AG04449 (cell line): ENCODE measurements around the gene PPP1R14D.

ENCODE experiments used
- CTCF ChIA-PET: fragments of 350-600 bp; formaldehyde crosslinking; extraction: SDS; loops from one replicate; lab custom pipeline; 2021; ENCODE audit warnings: antibody characterized with exemption; lab: Yijun Ruan, JAX
- POLR2A ChIA-PET: fragments of 400-600, 350-600 bp; formaldehyde crosslinking; extraction: SDS; loops from one replicate; lab custom pipeline; 2020; ENCODE audit warnings: antibody characterized with exemption, inconsistent platforms; lab: Yijun Ruan, JAX
- DNase-seq: peaks from one replicate; pipeline ENCODE4 v3.0.0-alpha.2; 2010; ENCODE audit warnings: low read depth, low spot score
- H3K4me3 ChIP-seq: 2 replicates; pipeline ENCODE4 v1.5.1; 2011; ENCODE audit warnings: low read depth, mild to moderate bottlenecking, control low read depth, low read length
- TF ChIP-seq, protein P1 (sequence below): IDR thresholded peaks from one replicate; pipeline ENCODE4 v1.5.1; 2011; ENCODE audit warnings: mild to moderate bottlenecking, moderate library complexity, low read length, control low read depth, inconsistent platforms; ENCODE audit not compliant: insufficient read depth; ENCODE audit errors: missing control alignments

Gene PPP1R14D

DNA sequence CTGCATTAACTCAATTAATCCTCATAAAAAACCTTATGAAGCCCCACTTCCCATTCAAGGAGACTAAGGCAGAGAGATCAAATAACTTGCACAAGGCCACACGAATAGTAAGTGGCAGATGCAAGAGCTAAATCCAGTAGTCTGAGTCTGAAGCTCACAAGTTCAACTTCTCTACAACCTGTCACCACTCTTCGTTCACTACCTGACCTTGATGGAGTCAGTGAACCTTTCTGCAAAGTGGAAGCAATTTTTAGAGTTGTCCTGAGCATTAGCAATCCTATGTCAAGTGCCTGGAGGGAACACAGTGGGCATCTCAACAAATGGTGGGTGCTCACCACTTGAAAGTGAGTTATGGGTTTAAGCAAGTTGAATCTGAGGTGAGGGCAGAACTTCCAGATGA is 13.2 kb upstream of the PPP1R14D start:
- TF ChIP-seq, protein P1, sequence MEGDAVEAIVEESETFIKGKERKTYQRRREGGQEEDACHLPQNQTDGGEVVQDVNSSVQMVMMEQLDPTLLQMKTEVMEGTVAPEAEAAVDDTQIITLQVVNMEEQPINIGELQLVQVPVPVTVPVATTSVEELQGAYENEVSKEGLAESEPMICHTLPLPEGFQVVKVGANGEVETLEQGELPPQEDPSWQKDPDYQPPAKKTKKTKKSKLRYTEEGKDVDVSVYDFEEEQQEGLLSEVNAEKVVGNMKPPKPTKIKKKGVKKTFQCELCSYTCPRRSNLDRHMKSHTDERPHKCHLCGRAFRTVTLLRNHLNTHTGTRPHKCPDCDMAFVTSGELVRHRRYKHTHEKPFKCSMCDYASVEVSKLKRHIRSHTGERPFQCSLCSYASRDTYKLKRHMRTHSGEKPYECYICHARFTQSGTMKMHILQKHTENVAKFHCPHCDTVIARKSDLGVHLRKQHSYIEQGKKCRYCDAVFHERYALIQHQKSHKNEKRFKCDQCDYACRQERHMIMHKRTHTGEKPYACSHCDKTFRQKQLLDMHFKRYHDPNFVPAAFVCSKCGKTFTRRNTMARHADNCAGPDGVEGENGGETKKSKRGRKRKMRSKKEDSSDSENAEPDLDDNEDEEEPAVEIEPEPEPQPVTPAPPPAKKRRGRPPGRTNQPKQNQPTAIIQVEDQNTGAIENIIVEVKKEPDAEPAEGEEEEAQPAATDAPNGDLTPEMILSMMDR: no peak
- no peak for DNase-seq
- no peak overlapping the region for H3K4me3 ChIP-seq
- CTCF ChIA-PET: no interaction called here
- POLR2A ChIA-PET: no interaction called here

- TF ChIP-seq, protein P1: no peak
- no peak for DNase-seq
- no peak overlapping the region for H3K4me3 ChIP-seq
- ChIA-PET POLR2A (no interaction called here), CTCF (interaction anchor here (0.6 to 0.8 kb wide), 2 partner anchors 56 to 235 kb away, joined by 4 read pairs; partner anchors contain the start of gene VPS18)
Observed at GRCh38 chr15:40838756-40839155, 10.2 kb upstream of the PPP1R14D start.

DNA sequence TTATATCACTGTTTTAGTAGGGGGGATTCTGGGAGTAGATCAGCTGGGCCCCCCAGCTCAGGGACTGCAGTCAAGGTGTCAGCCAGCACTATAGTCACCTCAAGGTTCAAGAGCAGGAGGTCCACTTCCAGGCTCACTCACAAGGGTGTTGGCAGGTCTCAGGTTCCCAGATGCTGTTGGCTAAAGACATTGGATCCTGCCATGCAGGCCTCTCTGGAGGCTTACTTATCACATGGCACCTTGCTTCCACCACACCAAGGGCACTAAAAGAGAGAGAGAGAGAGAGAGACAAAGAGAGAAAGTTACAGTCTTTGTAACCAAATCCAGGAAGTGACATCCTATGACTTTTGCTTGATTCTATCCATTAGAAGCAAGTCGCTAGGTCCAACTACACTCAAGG is 7.5 kb upstream of the PPP1R14D start:
- TF ChIP-seq, protein P1: no peak
- POLR2A ChIA-PET: no interaction called here
- DNase-seq: no peak
- CTCF ChIA-PET: no interaction called here
- H3K4me3 ChIP-seq: no peak overlapping the region

DNA sequence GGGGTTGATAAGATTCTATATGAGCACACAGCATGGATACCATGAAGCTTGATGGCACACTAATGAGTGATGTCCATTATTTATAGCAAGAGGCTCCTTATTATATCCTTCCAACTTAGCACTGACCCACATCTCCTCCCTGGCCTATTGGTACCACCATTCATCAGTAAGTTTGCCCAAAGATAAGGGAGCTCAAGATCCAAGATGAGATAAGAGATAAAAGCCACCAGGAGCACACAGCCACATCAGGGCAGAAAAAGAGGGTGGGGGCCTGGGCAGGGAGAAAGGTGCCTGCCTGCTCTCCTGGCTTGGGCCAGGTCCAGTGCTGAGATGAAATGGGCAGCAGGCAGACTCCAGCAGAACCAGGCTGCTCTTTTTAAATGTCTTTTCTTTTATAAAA is 4.4 kb upstream of the PPP1R14D start:
- no peak overlapping the region for H3K4me3 ChIP-seq
- TF ChIP-seq, protein P1: no peak
- CTCF ChIA-PET: interaction anchor here (0.6 kb wide), 1 partner anchor 61 kb away, joined by 3 read pairs; the partner anchor contains the start of gene VPS18
- POLR2A ChIA-PET: no interaction called here
- DNase-seq: no peak

- CTCF ChIA-PET: no interaction called here
- TF ChIP-seq, protein P1: no peak
- DNase-seq: no peak
- POLR2A ChIA-PET: no interaction called here
- H3K4me3 ChIP-seq: no peak overlapping the region
Observed at GRCh38 chr15:40831861-40832260, 3.4 kb upstream of the PPP1R14D start.

DNA sequence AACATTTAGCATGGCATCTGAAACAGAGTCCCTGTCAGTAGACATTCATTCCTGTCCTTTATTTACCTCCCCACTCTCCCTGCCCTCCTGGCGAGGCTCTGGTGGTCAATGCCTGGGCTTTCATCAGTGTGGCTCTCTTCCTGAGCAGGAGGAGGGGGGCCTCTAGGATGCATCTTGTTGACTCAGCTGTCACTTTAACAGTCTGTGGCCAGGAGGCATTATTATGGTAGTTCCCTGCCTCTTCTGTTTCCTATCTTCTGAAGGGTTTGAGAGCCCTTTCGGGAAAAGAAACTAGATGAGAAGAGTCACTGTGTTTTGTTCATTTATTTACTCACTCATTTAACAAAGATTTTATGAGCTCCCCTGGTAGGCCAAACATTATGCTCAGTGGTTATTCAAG is 2.4 kb upstream of the PPP1R14D start:
- H3K4me3 ChIP-seq: no peak overlapping the region
- TF ChIP-seq, protein P1: no peak
- ChIA-PET CTCF (interaction anchor here (1.1 to 1.6 kb wide), 3 partner anchors 12 to 29 kb away, joined by 3 to 6 read pairs (median 3); no protein-coding TSS in a partner anchor), POLR2A (no interaction called here)
- DNase-seq: no peak
